GM18502 (cell line): Measurements from ENCODE around the gene RAPGEF2.

Source experiments
- ATAC-seq: cut with Tn5 transposase; IDR thresholded peaks from one replicate; pipeline ENCODE4 v1.9.1; 2021; ENCODE audit warnings: mild to moderate bottlenecking; ENCODE audit not compliant: unreplicated experiment, poor library complexity

RAPGEF2 gene

DNA sequence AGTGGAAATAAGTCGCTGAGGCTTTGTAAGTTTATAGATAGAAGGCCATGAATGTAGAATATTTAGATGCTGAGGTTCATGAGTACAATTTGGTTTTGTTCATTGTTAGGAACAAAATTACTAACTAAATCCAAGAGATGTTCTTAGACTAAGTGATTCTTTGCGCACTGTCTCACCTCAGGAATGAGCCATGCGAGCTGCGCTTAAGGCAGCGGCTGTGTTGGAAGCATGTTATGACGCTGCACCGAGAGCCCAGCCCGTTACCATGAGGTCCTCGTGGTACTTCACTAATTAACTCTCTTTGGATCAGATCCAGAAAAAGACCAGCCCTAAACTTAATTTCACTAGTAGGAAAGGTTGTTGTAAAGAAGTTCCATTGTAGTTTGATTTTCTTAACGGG, 166.2 kb downstream of the RAPGEF2 start:
- no peak for ATAC-seq

GRCh38 chr4:159269956-159270355, 167.1 kb downstream of the RAPGEF2 start:
- ATAC-seq = no peak

DNA sequence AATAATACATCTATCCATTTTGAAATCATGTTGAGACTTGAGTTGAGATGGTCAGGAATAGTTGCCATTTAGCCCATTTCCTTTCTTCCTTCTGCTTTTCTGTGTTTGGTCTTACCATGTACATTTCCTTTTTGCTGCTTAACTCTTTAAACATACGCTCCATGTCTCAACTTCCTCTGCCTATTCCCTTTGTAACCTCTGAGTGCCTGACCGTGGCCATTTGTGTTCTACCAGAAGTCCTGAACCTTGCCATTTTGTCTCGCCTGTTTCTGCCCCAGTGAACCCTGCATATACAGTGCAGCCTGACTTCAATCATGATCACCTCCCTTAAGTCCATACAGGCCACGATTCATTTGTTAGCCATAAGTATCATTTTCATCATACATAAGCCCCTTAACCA, 169.0 kb downstream of the RAPGEF2 start:
- no peak for ATAC-seq

DNA sequence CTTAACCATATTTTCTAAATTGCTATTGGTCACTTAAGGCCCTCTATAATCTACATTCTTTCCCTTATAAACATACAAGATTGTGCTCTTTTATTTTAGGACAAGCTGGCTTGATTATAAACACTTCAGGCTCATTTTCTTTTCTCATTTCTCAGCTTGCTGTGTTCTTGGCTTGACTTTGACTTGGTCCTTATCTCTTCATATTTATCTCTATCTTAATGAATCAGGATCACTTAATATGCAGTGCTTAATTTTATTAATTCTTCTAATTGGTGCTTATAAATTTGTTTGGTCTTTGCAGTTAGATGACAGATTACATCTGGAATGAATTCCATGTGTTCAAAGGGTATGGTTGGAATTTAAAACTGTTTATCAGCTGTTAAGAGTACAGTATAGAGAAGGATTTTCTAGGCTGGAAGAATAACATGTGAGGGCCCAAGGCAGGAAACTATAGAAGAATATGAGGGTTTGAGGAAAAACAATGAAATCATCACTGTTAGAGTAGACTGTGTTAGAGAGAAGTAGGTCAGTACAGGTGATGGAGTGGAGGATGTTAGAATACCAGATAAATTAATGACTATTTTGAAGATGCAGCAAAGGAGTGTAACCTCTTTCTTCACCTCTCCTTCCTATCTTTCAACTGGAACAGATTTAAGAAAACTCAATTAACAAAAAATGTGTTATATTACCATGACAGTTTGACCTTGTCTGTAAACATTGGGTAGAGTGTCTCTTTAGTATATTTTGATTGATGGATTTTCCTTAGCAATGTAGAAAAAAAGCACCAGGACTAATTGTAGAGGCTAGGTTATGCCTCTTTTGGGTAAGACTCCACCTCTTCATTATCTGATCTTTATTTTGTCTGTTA, 169.6 kb downstream of the RAPGEF2 start:
- no peak for ATAC-seq

DNA sequence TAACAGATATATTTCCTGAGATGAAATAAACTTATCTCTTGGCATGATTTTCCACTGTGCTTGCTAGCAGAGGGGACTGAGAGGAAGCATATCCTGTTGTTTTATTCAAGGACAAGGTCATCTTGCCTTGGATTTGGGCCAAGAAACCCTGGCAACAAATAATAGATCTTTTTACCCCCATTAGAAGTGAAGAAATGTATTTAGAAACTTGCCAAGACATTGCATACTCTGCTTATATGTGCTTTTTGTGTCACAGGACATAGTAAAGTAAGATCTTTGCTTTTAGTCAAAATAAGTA, 170.2 kb downstream of the RAPGEF2 start:
- ATAC-seq = no peak

DNA sequence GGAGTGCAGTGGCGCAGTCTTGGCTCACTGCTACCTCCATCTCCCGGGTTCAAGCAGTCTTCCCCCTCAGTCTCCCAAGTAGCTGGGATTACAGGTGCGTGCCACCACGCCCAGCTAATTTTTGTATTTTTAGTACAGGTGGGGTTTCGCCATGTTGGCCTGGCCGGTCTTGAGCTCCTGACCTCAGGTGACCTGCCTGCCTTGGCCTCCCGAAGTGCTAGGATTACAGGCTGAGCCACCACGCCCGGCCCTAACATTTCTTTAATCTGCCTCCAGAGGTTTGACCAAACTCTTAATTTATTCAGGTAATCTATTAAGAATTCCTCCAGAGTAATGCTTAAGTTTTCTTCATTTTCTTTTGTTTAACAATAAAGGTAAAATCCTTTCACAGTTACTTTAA, 171.0 kb downstream of the RAPGEF2 start:
- no peak for ATAC-seq

DNA sequence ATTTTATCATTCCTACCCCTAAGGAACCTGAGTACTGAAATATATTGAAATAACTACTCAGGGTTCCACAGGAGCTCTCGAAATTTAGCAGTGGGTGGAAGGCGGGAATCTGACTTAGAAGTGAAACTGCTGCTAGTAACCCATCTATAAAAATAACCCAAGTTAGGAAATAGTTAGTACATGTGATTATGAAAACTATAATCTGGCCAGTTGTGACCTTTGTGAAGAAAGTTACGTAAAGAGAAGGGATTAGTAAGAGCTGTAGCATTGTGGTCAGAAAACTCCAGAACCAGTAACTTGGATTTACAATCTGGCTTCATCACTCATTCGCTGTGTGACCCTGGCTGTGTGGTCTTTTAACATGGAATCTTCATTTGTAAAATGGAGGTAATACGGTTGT, 175.5 kb downstream of the RAPGEF2 start:
- ATAC-seq = no peak

GRCh38 chr4:159279084-159279483, 176.2 kb downstream of the RAPGEF2 start:
- no peak for ATAC-seq

GRCh38 chr4:159280442-159281172, 177.7 kb downstream of the RAPGEF2 start:
- ATAC-seq = no peak

DNA sequence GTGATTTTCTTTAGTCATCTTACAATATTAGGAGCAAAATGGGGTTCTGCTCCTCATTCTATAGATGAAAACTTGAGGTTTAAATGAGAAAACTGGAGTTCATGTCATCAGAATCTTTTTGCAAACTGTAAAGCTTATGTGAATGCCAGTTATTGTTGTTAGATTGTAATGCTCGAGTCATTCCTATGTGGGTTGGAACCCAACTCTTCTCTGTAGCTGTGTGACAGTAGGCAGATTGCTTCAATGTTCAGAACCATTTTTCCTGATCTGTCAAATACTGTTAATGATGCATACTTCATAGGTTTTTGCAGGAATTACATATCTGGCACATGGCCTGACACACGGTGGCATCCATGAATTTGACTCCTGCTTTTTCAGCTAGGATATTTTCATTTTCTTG, 178.9 kb downstream of the RAPGEF2 start:
- no peak for ATAC-seq

- ATAC-seq = no peak
Measured at GRCh38 chr4:159282329-159282728, 179.4 kb downstream of the RAPGEF2 start.

GRCh38 chr4:159282944-159283343, 180.1 kb downstream of the RAPGEF2 start:
- no peak for ATAC-seq

DNA sequence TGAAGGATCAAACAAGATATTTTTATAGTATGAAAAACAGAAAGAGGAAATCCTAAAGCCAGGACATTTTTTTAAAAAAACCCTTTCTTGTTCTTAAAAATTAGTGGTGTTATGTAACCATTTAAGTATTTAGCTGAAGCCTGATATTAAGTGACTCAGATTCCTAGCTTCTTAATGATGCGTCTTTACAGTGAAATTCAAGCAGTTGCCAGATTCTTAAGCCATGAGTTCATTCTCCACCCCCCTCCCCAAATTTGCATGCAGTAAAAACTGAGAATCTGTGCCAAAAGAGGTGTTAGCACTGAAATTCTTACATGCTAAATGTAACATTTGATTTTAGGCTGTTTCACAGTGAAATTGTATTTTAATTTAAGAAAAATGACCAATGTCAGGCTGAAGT, 180.8 kb downstream of the RAPGEF2 start:
- ATAC-seq = no peak

DNA sequence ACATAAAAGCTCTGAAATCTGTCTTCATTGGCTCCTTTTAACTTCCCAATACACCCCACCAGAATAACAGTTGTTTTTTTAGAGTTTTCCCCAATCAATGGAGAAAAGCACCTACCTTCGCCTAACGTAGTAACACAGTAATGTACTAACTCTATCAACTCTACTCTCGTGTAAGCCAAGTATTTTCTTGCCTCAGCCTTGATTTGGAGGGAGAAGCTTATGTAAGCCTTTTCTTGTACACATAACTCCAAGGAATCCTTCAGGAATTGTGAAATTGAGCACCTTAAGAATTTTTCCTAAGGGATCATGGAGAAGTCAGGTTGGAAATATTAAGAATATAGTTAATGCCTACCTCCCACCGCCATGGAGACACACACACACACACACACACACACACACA, 181.2 kb downstream of the RAPGEF2 start:
- no peak for ATAC-seq

DNA sequence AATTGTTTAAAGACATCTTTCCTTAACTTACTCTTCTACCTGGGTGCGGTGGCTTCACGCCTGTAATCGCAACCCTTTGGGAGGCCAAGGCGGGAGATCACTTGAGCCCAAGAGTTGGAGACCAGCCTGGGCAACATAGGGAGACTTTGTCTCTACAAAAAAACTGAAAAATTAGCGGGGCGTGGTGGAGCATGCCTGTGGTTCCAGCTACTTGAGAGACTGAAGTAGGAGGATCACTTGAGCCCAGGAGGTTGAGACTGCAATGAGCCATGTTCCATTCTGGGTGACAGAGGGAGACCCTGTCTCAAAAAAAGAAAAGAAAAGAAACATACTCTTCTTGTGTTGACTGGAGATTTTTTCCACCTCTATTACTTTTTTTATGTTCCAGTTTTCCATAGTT, 181.9 kb downstream of the RAPGEF2 start:
- no peak for ATAC-seq

- ATAC-seq = no peak
Measured at GRCh38 chr4:159287767-159288166, 184.9 kb downstream of the RAPGEF2 start.

DNA sequence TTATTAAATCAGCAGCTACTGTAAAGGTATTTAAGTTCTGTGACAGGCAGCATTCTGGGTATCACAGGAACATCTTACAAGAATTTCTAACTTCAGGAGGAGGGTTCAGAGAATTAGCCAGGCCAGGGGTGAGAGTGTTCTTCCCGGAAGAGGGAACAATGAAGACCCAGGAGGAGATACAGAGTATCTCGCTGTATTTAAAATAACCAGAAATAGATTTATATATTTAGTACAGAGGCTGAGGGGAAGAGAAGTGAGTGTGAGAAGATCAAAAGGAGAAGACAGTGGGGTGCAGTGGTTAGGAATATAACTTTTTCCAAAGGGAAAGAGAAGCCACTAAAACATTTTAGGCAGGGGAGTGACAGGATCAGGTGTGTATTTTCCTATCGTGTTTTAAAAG, 186.8 kb downstream of the RAPGEF2 start:
- ATAC-seq = no peak

GRCh38 chr4:159290321-159291030, 187.6 kb downstream of the RAPGEF2 start:
- ATAC-seq = no peak

GRCh38 chr4:159291176-159291575, 188.3 kb downstream of the RAPGEF2 start:
- ATAC-seq = no peak

DNA sequence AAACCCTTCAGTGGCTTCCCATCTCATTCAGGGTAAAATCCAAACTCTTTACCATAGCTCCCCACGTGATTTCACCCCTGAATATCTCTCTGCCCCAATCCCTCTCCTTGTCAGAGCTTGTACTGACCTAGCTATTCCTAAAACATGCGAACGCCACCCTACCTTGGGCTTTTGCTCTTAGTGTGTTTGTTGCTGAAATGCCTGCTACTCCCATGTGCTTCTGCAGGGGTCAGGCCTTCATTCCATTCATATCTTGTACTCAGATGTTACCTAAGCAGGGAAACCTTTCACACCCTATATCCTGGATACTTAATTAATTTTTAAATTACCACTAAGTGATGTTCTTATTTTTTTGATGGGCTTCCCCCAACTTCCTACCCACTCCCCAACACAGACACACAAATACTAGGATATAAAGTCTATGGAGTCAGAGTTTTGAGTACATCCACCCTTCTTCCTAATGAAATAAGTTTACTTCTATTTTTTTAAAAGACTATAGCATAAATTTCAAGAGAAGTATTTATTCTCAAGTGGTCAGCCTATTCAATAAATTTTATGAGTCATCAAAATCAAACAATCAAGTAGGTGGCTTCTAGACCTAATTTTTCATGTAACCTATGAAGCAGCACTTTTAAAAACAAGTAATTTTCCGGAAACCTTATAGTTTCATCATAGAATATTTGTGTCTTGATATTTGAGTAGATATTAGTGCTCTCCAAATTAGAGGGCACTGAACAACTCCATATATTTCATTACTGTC, 189.4 kb downstream of the RAPGEF2 start:
- no peak for ATAC-seq
